ENCODE measurements around the gene TAF6.

Gene TAF6

DNA sequence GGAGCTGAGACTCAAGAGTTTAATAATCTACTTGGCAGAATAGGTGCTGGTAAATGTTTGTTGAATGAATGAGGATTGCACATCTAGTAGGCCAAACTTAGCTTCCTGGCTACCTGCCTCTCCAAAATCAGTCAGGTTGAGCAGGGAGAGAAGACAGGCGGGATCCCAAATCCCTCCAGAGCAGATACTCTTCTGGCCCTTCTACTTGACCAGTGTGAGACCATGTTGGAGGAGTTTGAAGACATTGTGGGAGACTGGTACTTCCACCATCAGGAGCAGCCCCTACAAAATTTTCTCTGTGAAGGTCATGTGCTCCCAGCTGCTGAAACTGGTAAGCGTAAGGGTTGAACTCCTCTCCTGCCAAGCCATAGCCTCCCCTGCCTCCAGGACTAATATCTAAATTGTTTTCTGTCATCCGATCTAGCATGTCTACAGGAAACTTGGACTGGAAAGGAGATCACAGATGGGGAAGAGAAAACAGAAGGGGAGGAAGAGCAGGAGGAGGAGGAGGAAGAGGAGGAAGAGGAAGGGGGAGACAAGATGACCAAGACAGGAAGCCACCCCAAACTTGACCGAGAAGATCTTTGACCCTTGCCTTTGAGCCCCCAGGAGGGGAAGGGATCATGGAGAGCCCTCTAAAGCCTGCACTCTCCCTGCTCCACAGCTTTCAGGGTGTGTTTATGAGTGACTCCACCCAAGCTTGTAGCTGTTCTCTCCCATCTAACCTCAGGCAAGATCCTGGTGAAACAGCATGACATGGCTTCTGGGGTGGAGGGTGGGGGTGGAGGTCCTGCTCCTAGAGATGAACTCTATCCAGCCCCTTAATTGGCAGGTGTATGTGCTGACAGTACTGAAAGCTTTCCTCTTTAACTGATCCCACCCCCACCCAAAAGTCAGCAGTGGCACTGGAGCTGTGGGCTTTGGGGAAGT lies 5.4 kb upstream of the TAF6 start:
- no peak overlapping the region for H3K4me3 ChIP-seq (ENCODE audit: insufficient read depth in 1 of 2, low read depth in 1 of 2, low read length in 2 of 2)
- H2BK12ac ChIP-seq (ENCODE audit: low read length in 2 of 2), result no peak overlapping the region
- H2AFZ ChIP-seq (ENCODE audit: low read depth, low read length), result no peak overlapping the region
- H2AK5ac ChIP-seq (ENCODE audit: low read length, severe bottlenecking), result no peak overlapping the region
- H2BK120ac ChIP-seq (ENCODE audit: low read depth, low read length), result no peak overlapping the region
- H2BK15ac ChIP-seq (ENCODE audit: low read depth, poor library complexity, severe bottlenecking), result no peak overlapping the region
- H3K27me3 ChIP-seq (ENCODE audit: control insufficient read depth in 1 of 2, insufficient read depth in 1 of 2, low read length in 2 of 2), result no peaks in the 10 kb centered on the region
- no peak overlapping the region for H4K8ac ChIP-seq (ENCODE audit: low read length)
- H3K9me3 ChIP-seq (ENCODE audit: control insufficient read depth, low read length), result no peaks in the 10 kb centered on the region
- H3K27ac ChIP-seq (ENCODE audit: low read length, poor library complexity, severe bottlenecking), result no peak overlapping the region
- peaks cover 26% of the 10 kb centered on the region for H3K79me1 ChIP-seq (replicated peaks; ENCODE audit: low read length, poor library complexity, severe bottlenecking)
- H3K23ac ChIP-seq (ENCODE audit: low read length in 2 of 2), result no peak overlapping the region
- H2BK5ac ChIP-seq (ENCODE audit: low read depth, low read length, poor library complexity, severe bottlenecking), result no peak overlapping the region
- 94% methylated on average over 3 of the region's 4 CpGs for WGBS
- H3K4me1 ChIP-seq (ENCODE audit: control insufficient read depth, insufficient read depth, low read depth, low read length), result peaks cover 22% of the 10 kb centered on the region
- H4K91ac ChIP-seq (ENCODE audit: low read length), result no peak overlapping the region
- no peak overlapping the region for H3K18ac ChIP-seq (ENCODE audit: low read depth in 1 of 2, low read length in 2 of 2)
- H3K4ac ChIP-seq (ENCODE audit: low read depth in 1 of 2, low read length in 2 of 2), result no peak overlapping the region
- peaks cover 20 to 29% of the 10 kb centered on the region in 2 experiments for H3K36me3 ChIP-seq (ENCODE audit: control insufficient read depth in 1 of 2, insufficient read depth in 2 of 2, low read depth in 1 of 2, low read length in 2 of 2)
- DNase-seq, result no peak
- no peak overlapping the region for H3K14ac ChIP-seq (ENCODE audit: low read length in 2 of 2)
- H3K4me2 ChIP-seq (ENCODE audit: low read length, poor library complexity, severe bottlenecking), result no peak overlapping the region
- no peak overlapping the region for H3K9ac ChIP-seq (ENCODE audit: low read length)

DNA sequence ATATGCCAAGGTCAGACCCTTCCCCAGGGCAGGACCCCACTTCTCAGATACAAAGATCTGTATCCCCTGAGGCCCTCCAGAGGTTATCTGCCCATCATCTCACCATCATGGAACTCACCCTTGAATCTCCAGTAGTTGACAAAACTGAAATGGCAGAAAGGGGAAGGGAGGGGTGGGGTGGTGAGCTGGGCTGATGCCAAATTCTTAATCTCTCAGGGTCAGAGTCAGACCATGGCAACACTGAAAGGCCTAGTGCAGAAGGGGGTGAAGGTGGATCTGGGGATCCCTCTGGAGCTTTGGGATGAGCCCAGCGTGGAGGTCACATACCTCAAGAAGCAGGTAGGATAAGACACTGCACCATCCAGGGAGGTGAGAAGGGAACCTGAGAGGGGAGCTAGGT lies 3.4 kb upstream of the TAF6 start:
- Histone ChIP-seq H2BK12ac (ENCODE audit: low read length in 2 of 2) (no peak overlapping the region), H2BK15ac (ENCODE audit: low read depth, poor library complexity, severe bottlenecking) (no peak overlapping the region), H3K14ac (ENCODE audit: low read length in 2 of 2) (no peak overlapping the region), H3K4me1 (ENCODE audit: control insufficient read depth, insufficient read depth, low read depth, low read length) (peaks cover 19% of the 10 kb centered on the region), H2BK120ac (ENCODE audit: low read depth, low read length) (no peak overlapping the region), H3K79me1 (replicated peaks; ENCODE audit: low read length, poor library complexity, severe bottlenecking) (peaks cover 32% of the 10 kb centered on the region), H3K18ac (ENCODE audit: low read depth in 1 of 2, low read length in 2 of 2) (no peak overlapping the region), H3K36me3 (ENCODE audit: control insufficient read depth in 1 of 2, insufficient read depth in 2 of 2, low read depth in 1 of 2, low read length in 2 of 2) (peaks cover 20 to 29% of the 10 kb centered on the region in 2 experiments), H3K9ac (ENCODE audit: low read length) (no peak overlapping the region), H3K4me3 (ENCODE audit: insufficient read depth in 1 of 2, low read depth in 1 of 2, low read length in 2 of 2) (no peak overlapping the region), H3K27me3 (ENCODE audit: control insufficient read depth in 1 of 2, insufficient read depth in 1 of 2, low read length in 2 of 2) (no peaks in the 10 kb centered on the region), H2AK5ac (ENCODE audit: low read length, severe bottlenecking) (no peak overlapping the region), H2BK5ac (ENCODE audit: low read depth, low read length, poor library complexity, severe bottlenecking) (no peak overlapping the region), H3K27ac (ENCODE audit: low read length, poor library complexity, severe bottlenecking) (no peak overlapping the region), H4K91ac (ENCODE audit: low read length) (no peak overlapping the region), H2AFZ (ENCODE audit: low read depth, low read length) (no peak overlapping the region), H3K4ac (ENCODE audit: low read depth in 1 of 2, low read length in 2 of 2) (no peak overlapping the region), H3K9me3 (ENCODE audit: control insufficient read depth, low read length) (no peaks in the 10 kb centered on the region), H3K4me2 (ENCODE audit: low read length, poor library complexity, severe bottlenecking) (no peak overlapping the region), H4K8ac (ENCODE audit: low read length) (no peak overlapping the region), H3K23ac (ENCODE audit: low read length in 2 of 2) (no peak overlapping the region)
- WGBS, result 100% methylated on average over 1 of the region's 1 CpG
- no peak for DNase-seq

- no peak overlapping the region for H3K18ac ChIP-seq (ENCODE audit: low read depth in 1 of 2, low read length in 2 of 2)
- H2BK5ac ChIP-seq (ENCODE audit: low read depth, low read length, poor library complexity, severe bottlenecking), result no peak overlapping the region
- H3K79me1 ChIP-seq (replicated peaks; ENCODE audit: low read length, poor library complexity, severe bottlenecking), result peaks cover 28% of the 10 kb centered on the region
- no peak overlapping the region for H3K23ac ChIP-seq (ENCODE audit: low read length in 2 of 2)
- 86% methylated on average over 13 of the region's 13 CpGs for WGBS
- H2BK120ac ChIP-seq (ENCODE audit: low read depth, low read length), result no peak overlapping the region
- no peaks in the 10 kb centered on the region for H3K9me3 ChIP-seq (ENCODE audit: control insufficient read depth, low read length)
- H4K8ac ChIP-seq (ENCODE audit: low read length), result no peak overlapping the region
- H2BK12ac ChIP-seq (ENCODE audit: low read length in 2 of 2), result peak overlapping the region in 1 of 2 experiments; percentile 21
- no peak overlapping the region for H3K9ac ChIP-seq (ENCODE audit: low read length)
- no peaks in the 10 kb centered on the region for H3K27me3 ChIP-seq (ENCODE audit: control insufficient read depth in 1 of 2, insufficient read depth in 1 of 2, low read length in 2 of 2)
- H3K4me3 ChIP-seq (ENCODE audit: insufficient read depth in 1 of 2, low read depth in 1 of 2, low read length in 2 of 2), result no peak overlapping the region
- no peak overlapping the region for H2AK5ac ChIP-seq (ENCODE audit: low read length, severe bottlenecking)
- H3K4me2 ChIP-seq (ENCODE audit: low read length, poor library complexity, severe bottlenecking), result no peak overlapping the region
- H3K27ac ChIP-seq (ENCODE audit: low read length, poor library complexity, severe bottlenecking), result no peak overlapping the region
- H3K36me3 ChIP-seq (ENCODE audit: control insufficient read depth in 1 of 2, insufficient read depth in 2 of 2, low read depth in 1 of 2, low read length in 2 of 2), result peaks cover 20 to 29% of the 10 kb centered on the region in 2 experiments
- H4K91ac ChIP-seq (ENCODE audit: low read length), result no peak overlapping the region
- H2AFZ ChIP-seq (ENCODE audit: low read depth, low read length), result no peak overlapping the region
- no peak for DNase-seq
- H3K14ac ChIP-seq (ENCODE audit: low read length in 2 of 2), result no peak overlapping the region
- H3K4ac ChIP-seq (ENCODE audit: low read depth in 1 of 2, low read length in 2 of 2), result peak overlapping the region in 1 of 2 experiments; percentile 15
- peak overlapping the region; percentile 6 for H2BK15ac ChIP-seq (ENCODE audit: low read depth, poor library complexity, severe bottlenecking)
- H3K4me1 ChIP-seq (ENCODE audit: control insufficient read depth, insufficient read depth, low read depth, low read length), result peaks cover 15% of the 10 kb centered on the region
Measured at GRCh38 chr7:100122067-100122466, 2.9 kb upstream of the TAF6 start.

- H3K27me3 ChIP-seq (ENCODE audit: control insufficient read depth in 1 of 2, insufficient read depth in 1 of 2, low read length in 2 of 2), result no peaks in the 10 kb centered on the region
- no peak overlapping the region for H2AFZ ChIP-seq (ENCODE audit: low read depth, low read length)
- peak overlapping the region; percentile 71 for H4K8ac ChIP-seq (ENCODE audit: low read length)
- WGBS, result 74% methylated on average over 1 of the region's 1 CpG
- H3K9me3 ChIP-seq (ENCODE audit: control insufficient read depth, low read length), result no peaks in the 10 kb centered on the region
- H3K9ac ChIP-seq (ENCODE audit: low read length), result peak overlapping the region; percentile 94
- H3K4me2 ChIP-seq (ENCODE audit: low read length, poor library complexity, severe bottlenecking), result peak overlapping the region; percentile 82
- H3K14ac ChIP-seq (ENCODE audit: low read length in 2 of 2), result no peak overlapping the region
- H3K27ac ChIP-seq (ENCODE audit: low read length, poor library complexity, severe bottlenecking), result peak overlapping the region; percentile 0
- H2BK5ac ChIP-seq (ENCODE audit: low read depth, low read length, poor library complexity, severe bottlenecking), result no peak overlapping the region
- peak overlapping the region in 1 of 2 experiments; percentile 71 for H3K18ac ChIP-seq (ENCODE audit: low read depth in 1 of 2, low read length in 2 of 2)
- H2BK15ac ChIP-seq (ENCODE audit: low read depth, poor library complexity, severe bottlenecking), result no peak overlapping the region
- H2BK12ac ChIP-seq (ENCODE audit: low read length in 2 of 2), result peak overlapping the region in 1 of 2 experiments; percentile 56
- peak overlapping the region; percentile 42 for H2BK120ac ChIP-seq (ENCODE audit: low read depth, low read length)
- peaks cover 20 to 29% of the 10 kb centered on the region in 2 experiments for H3K36me3 ChIP-seq (ENCODE audit: control insufficient read depth in 1 of 2, insufficient read depth in 2 of 2, low read depth in 1 of 2, low read length in 2 of 2)
- H3K79me1 ChIP-seq (replicated peaks; ENCODE audit: low read length, poor library complexity, severe bottlenecking), result peaks cover 31% of the 10 kb centered on the region
- peaks cover 11% of the 10 kb centered on the region for H3K4me1 ChIP-seq (ENCODE audit: control insufficient read depth, insufficient read depth, low read depth, low read length)
- peak overlapping the region; percentile 55 for H4K91ac ChIP-seq (ENCODE audit: low read length)
- no peak overlapping the region for H3K23ac ChIP-seq (ENCODE audit: low read length in 2 of 2)
- no peak overlapping the region for H2AK5ac ChIP-seq (ENCODE audit: low read length, severe bottlenecking)
- peak overlapping the region in 1 of 2 experiments; percentile 97 for H3K4me3 ChIP-seq (ENCODE audit: insufficient read depth in 1 of 2, low read depth in 1 of 2, low read length in 2 of 2)
- DNase-seq, result no peak
- peak overlapping the region in 1 of 2 experiments; percentile 65 for H3K4ac ChIP-seq (ENCODE audit: low read depth in 1 of 2, low read length in 2 of 2)
Measured at GRCh38 chr7:100120733-100121036, 1.5 kb upstream of the TAF6 start.
